ENCODE data around the gene NLRP1.

NLRP1 gene

GRCh38 chr17:5539286-5539685 is 45.0 kb downstream of the NLRP1 start:
- no peak overlapping the region for H3K4me3 ChIP-seq (ENCODE audit: low read depth, low read length)
- TF ChIP-seq MYC (IDR thresholded peaks at IDR 0.05; ENCODE audit: low read depth, low read length) (no peak), MAX (IDR thresholded peaks at IDR 0.05; ENCODE audit: low read depth, low read length) (no peak)
- TF ChIP-seq, protein P1, sequence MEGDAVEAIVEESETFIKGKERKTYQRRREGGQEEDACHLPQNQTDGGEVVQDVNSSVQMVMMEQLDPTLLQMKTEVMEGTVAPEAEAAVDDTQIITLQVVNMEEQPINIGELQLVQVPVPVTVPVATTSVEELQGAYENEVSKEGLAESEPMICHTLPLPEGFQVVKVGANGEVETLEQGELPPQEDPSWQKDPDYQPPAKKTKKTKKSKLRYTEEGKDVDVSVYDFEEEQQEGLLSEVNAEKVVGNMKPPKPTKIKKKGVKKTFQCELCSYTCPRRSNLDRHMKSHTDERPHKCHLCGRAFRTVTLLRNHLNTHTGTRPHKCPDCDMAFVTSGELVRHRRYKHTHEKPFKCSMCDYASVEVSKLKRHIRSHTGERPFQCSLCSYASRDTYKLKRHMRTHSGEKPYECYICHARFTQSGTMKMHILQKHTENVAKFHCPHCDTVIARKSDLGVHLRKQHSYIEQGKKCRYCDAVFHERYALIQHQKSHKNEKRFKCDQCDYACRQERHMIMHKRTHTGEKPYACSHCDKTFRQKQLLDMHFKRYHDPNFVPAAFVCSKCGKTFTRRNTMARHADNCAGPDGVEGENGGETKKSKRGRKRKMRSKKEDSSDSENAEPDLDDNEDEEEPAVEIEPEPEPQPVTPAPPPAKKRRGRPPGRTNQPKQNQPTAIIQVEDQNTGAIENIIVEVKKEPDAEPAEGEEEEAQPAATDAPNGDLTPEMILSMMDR (IDR thresholded peaks at IDR 0.05; ENCODE audit: low read depth, low read length), result no peak

GRCh38 chr17:5536866-5537650 is 47.3 kb downstream of the NLRP1 start:
- no peak overlapping the region for H3K4me3 ChIP-seq (ENCODE audit: low read depth, low read length)
- TF ChIP-seq MAX (IDR thresholded peaks at IDR 0.05; ENCODE audit: low read depth, low read length), result no peak
- no peak for TF ChIP-seq MYC (IDR thresholded peaks at IDR 0.05; ENCODE audit: low read depth, low read length)
- TF ChIP-seq, protein P1 (IDR thresholded peaks at IDR 0.05; ENCODE audit: low read depth, low read length), result no peak
- TF ChIP-seq POLR2A (IDR thresholded peaks at IDR 0.05; ENCODE audit: extremely low read depth, insufficient read length), result no peak
- no peak for DNase-seq (ENCODE audit: low read depth)

More at GRCh38 chr17:5539286-5539685, 45.0 kb downstream of the NLRP1 start:
- no peak for DNase-seq (ENCODE audit: low read depth)

DNA sequence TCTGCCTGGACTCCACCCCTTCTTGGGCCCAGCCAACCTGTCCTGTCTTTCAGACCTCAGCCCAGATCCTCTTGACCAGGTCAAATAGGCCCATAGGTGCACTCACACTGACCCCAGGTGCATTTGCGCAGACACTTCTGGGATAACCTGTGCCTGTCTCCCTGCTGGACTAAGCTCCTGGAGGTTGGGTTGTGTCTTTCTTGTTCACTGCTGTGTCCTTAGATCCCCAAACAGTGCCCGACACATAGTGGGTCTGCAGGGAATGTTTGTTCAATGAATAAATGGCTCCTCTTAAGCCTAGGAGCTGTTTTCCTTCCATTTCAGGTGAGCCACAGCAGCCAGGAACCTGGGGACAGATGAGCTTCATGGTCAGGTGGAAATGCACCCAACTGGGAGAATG is 48.9 kb downstream of the NLRP1 start:
- no peak for DNase-seq (ENCODE audit: low read depth)
- TF ChIP-seq, protein P1 (IDR thresholded peaks at IDR 0.05; ENCODE audit: low read depth, low read length), result no peak
- TF ChIP-seq MAX (IDR thresholded peaks at IDR 0.05; ENCODE audit: low read depth, low read length) (no peak), POLR2A (IDR thresholded peaks at IDR 0.05; ENCODE audit: extremely low read depth, insufficient read length) (no peak), MYC (IDR thresholded peaks at IDR 0.05; ENCODE audit: low read depth, low read length) (no peak)
- H3K4me3 ChIP-seq (ENCODE audit: low read depth, low read length), result no peak overlapping the region

DNA sequence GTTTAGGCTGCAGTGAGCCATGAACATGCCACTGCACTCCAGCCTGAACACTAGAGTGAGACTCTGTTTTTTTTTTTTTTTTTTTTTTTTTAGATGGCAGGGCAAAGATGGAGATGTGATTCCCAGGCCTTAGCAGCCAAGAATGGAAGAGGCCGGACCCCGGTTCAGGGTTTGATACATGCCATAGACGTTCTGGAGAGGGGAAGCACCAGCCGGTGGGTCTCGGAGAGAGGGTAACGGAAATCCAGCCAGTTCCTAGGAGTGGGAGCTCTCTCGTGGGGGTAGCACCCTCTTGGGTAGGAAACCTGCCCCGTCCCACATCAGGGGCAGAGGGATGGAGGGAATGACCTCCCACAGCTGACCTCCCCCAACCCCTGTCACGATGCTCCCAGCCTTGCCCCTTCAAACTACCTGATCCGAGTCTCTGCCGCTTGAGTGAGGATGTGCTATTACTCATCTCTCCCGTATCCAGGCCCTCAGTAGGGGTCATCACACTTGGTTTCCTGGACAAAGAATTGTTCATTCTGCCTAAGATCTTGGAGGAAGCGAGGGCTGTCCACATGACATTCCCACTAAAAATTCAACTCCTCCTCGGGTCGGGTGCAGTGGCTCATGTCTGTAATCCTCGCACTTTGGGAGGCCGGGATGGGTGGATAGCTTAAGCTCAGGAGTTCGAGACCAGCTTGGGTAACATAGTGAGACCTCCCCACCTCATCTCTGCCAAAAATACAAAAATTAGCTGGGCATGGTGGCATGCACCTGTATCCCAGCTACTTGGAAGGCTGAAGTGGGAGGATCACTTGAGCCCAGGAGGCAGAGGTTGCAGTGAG is 50.6 kb downstream of the NLRP1 start:
- H3K4me3 ChIP-seq (ENCODE audit: low read depth, low read length), result no peak overlapping the region
- TF ChIP-seq MAX (IDR thresholded peaks at IDR 0.05; ENCODE audit: low read depth, low read length) (no peak), MYC (IDR thresholded peaks at IDR 0.05; ENCODE audit: low read depth, low read length) (no peak)
- TF ChIP-seq, protein P1 (IDR thresholded peaks at IDR 0.05; ENCODE audit: low read depth, low read length), result no peak
- DNase-seq (ENCODE audit: low read depth), result no peak

- TF ChIP-seq MAX (IDR thresholded peaks at IDR 0.05; ENCODE audit: low read depth, low read length) (no peak), POLR2A (IDR thresholded peaks at IDR 0.05; ENCODE audit: extremely low read depth, insufficient read length) (no peak), MYC (IDR thresholded peaks at IDR 0.05; ENCODE audit: low read depth, low read length) (no peak)
- TF ChIP-seq, protein P1 (IDR thresholded peaks at IDR 0.05; ENCODE audit: low read depth, low read length), result no peak
- no peak overlapping the region for H3K4me3 ChIP-seq (ENCODE audit: low read depth, low read length)
- no peak for DNase-seq (ENCODE audit: low read depth)
Observed at GRCh38 chr17:5532581-5532980, 51.7 kb downstream of the NLRP1 start.

Data from NB4 (cell line).